SKM-1 treated with dmso at 0.1 percent for 144 hours (cell line): ENCODE measurements around the gene TBC1D14.

Experiments used
- DNase-seq: peaks from one replicate; lab custom pipeline; 2025; ENCODE audit not compliant: unreplicated experiment; lab: John Stamatoyannopoulos, UW

Gene TBC1D14

DNA sequence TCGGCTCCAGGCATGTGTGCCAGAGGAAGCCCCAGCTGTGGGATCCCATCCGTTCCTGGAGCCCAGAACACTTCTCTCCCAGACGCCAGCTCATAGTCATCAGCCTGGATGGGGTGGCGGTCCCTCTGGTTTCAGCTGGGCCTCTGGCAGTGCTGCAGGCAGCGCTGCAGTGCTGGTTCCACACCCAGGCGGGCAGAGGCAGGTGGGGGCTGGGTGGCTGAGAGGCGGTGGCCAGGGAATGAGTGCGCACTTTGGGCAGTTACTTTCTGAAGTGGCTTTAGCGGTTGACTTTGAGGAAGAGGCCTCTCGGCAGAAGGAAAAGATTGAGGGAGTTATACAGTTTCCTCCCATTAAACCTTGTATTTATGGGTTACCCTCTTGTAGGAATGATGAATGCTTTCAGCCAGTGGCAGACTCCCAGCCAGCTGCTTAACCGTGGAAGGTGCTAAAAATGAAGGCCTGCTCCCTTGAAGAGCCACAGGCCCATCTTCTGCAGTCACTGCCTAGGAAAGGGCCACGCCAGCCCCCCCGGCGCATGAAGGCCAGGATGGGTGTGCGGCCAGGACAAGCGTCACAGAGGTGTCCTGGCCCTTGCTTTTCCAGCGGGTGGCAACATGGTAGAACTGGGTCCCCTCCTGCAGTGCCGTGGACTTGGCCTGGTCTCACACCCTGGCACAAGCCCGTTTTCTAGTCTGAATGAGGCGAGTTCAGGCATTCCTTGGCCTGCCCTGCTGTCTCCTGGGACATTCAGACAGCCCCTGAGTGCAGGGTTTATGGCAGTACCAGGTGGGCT, 143.5 kb downstream of the TBC1D14 start:
- DNase-seq = no peak

DNA sequence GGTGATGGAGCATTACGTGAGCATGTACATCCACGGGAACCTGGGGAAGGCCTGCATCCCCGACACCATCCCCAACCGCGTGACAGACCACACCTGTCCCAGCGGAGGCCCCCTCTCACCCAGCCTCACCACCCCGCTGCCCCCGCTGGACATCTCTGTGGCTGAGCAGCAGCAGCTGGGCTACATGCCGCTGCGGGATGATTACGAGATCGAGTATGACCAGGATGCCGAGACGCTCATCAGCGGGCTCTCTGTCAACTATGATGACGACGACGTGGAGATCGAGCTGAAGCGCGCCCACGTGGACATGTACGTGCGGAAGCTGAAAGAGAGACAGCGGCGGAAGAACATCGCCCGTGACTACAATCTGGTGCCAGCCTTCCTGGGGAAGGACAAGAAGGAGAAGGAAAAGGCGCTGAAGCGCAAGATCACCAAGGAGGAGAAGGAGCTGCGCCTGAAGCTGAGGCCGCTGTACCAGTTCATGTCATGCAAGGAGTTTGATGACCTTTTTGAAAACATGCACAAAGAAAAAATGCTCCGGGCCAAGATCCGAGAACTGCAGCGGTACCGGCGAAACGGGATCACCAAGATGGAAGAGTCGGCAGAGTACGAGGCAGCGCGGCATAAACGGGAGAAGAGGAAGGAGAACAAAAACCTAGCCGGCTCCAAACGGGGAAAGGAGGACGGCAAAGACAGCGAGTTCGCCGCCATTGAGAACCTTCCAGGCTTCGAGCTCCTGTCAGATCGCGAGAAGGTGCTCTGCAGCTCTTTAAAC, 144.7 kb downstream of the TBC1D14 start:
- no peak for DNase-seq

DNA sequence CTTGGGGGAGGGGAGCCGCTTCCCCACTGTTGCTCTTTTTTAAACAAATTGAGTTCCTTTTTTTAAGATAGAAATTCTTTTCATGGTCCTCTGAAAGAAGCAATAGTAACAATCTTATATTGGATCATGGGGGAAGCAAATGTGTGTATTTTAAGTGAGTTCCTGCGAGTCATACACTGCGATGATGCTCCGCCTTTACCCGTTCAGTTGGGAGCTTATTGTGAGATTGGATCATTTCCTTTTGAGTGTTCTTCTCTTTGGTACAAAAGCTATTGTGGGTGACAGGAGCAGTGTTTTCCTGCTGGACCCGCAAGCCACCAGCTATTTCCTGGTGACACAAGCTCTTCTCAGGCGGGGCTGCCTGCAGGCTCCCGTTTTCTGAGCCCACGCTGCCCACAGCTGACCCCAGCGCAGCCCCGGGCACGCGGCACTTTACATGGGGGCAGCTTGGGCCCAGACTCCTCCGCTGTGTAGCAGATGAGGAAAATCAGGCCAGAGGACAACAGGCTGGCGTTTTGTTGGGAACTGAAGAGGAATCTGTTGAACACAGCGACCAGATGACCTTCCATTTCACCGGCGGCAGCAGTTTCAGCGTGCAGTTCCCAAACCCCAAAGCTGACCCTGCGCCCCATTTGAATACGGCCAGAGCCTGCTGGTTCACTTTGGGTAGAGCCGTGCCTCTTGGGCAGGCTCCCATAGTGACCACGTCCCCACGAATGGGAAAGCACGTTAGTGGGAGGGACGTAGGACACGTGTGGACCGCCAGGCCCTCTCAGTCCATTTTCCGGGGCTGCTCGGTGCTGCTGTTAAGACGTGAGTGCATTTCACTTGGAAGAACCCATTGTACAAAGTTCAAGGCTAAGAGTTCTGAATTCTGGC, 145.7 kb downstream of the TBC1D14 start:
- no peak for DNase-seq

DNA sequence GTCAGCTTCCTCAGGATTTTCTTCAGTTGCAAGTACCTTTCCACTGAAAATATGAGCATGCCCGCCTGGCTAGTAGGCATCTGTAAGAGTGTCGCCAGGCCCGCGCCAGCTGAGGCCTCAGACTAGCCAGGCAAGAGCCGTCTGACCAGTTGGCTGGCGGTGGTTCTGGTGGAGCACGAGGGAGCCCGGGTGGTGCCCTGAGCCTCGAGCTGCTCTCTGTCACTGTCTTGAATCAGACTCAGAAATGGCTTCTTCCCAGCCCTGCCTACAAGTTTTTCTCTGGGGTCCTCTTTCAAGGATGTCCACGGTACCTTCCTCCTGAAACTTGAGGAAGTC, 146.3 kb downstream of the TBC1D14 start:
- DNase-seq = no peak

DNA sequence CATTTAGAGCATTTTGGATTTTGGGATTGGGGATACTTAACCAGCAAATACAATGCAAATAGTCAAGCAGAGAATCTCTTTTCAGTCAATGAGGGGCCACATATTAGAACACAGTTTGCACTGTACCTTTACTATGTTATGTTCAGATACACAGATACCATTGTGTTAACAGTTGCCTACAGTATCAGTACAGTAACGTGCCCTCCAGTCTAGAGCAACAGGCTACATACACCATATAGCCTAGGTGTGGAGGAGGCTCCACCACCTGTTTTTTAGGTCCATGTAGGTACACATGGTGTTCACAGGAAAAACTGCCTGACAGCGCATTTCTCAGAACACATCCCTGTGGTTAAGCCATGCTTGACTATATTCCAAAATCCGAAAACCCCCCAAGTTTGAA, 149.2 kb downstream of the TBC1D14 start:
- DNase-seq = no peak

- DNase-seq = no peak
These were observed 150.0 kb downstream of the TBC1D14 start for GRCh38 chr4:7059662-7060061.

- DNase-seq = no peak
These were observed 150.9 kb downstream of the TBC1D14 start for GRCh38 chr4:7060346-7061150.

DNA sequence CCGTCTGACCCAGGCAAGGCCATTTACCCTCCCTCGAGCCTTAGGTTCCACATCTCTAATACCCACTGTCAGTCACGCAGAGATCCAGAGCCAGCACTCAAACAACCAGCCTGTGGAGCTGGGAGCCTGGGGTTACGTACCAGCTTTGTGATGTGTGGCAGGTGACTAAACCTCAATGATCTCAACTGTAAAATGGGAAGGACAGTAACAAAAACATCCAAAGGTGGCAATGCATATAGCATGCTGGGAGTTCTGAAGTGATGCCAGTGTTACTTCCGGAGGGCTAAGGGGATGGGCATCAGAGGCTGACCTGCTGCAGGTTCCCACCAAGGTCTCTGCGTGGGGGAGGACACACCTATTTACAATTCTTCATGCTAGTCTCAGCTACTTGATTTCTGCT, 152.2 kb downstream of the TBC1D14 start:
- no peak for DNase-seq

DNA sequence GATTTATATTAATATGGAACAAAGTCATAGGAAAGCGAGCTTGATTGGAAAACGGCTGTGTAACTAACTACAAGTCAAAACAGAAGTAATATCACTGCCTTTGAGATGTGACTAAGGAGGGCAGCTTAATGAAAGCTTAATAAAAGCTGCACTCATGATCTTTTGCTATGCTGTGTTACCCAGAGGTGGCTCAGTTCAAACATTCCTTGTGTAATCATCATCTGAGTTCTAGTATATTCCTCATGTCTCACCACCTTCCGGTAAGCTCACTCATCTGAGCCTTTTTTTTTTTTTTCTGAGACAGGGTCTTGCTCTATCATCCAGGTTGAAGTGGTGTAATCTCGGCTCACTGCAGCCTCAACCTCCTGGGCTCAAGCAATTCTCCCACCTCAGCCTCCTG, 153.2 kb downstream of the TBC1D14 start:
- DNase-seq = no peak

- DNase-seq = no peak
These were observed 153.7 kb downstream of the TBC1D14 start for GRCh38 chr4:7063362-7063761.

GRCh38 chr4:7066006-7066405, 156.4 kb downstream of the TBC1D14 start:
- DNase-seq = no peak

- no peak for DNase-seq
These were observed 156.9 kb downstream of the TBC1D14 start for GRCh38 chr4:7066493-7066892.

- peak; percentile 68 for DNase-seq
These were observed 157.5 kb downstream of the TBC1D14 start for GRCh38 chr4:7067126-7067451.

DNA sequence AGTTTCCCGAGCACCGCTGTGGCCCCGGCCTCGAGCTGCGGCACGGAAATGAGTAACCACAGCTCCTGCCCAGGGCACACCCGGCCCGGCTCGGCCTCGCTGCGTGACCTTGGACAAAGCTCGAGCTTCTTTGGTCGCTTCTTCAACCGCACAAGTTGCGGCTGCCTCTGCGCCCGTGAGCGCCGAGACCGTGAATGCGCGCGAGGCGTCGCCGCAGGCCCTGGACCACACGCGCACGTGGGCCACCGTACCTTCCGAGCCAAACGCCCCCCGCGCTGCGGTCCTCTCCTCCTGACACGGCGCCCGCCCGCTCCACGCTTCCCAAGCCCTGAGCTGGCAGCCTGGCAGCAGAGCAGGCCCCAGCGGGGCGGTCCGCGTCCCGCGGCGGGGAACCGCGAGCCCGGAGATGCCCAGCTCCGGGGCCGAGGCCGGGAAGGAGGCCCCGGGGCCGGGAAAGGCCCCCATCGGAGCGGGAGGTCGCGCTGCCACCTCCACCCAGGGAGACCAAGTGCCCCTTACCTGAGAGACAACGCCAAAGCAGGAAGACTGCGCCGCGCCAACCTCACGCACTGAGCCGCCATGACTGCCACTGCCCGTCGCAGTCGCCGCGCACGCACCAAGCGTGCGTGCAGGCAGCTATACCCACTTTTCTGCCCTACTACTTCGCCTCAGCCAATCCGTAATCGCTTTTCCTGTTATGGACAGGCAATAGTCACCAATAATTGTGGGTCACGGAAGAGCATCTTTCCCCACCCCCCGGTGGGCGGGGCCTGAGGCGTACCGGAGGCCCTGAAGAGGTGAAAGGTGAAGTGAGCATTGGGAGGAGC, 158.0 kb downstream of the TBC1D14 start, which contains the start of gene GRPEL1:
Gene GRPEL1 (minus strand): TSS at position 613 of the 827 bp plus-strand sequence. CDS start 32 bp downstream, at position 581.
- DNase-seq = peak; percentile 99

- DNase-seq = no peak
These were observed 158.7 kb downstream of the TBC1D14 start for GRCh38 chr4:7068279-7068842.

- DNase-seq = no peak
These were observed 159.3 kb downstream of the TBC1D14 start for GRCh38 chr4:7068883-7069282.

- peak; percentile 87 for DNase-seq
These were observed 161.3 kb downstream of the TBC1D14 start for GRCh38 chr4:7070729-7071511.

- no peak for DNase-seq
These were observed 163.4 kb downstream of the TBC1D14 start for GRCh38 chr4:7073059-7073458.
